ENCODE measurements around the gene PDXK.
A peak's percentile ranks its signal among the peaks of the same experiment; 100 is the strongest.

DNA sequence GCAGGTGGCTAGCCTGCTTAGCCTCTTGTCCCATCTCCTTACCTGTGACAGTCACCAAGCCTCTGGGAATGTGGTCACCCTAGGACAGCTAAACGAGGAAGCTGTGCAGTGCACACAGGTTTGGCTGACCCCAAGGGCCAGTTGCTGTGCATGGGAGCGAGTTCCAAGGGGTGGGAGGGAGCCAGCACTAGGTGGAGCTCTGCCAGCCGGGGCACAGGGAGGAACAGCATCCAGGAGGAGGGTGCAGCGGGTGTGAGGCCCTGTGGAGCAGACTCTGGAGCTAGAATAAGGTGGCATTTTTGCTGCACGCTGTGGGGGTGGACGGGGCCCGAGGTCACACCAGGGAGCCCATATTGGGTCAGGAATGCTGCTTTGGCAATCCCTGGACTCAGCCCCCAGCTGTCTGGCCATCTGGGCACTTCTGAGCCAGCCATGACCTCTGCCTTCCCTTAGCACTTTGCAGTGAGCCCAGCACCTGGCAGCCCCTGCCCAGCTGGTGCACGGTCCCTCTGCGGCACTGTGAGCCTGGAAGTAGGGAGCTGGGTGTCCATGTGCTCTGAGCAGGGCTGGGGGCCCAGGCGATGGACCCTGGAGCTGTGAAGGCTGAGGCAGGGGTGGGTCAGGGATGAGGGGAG, 8.7 kb downstream of the PDXK start:
- TF ChIP-seq, protein P1, sequence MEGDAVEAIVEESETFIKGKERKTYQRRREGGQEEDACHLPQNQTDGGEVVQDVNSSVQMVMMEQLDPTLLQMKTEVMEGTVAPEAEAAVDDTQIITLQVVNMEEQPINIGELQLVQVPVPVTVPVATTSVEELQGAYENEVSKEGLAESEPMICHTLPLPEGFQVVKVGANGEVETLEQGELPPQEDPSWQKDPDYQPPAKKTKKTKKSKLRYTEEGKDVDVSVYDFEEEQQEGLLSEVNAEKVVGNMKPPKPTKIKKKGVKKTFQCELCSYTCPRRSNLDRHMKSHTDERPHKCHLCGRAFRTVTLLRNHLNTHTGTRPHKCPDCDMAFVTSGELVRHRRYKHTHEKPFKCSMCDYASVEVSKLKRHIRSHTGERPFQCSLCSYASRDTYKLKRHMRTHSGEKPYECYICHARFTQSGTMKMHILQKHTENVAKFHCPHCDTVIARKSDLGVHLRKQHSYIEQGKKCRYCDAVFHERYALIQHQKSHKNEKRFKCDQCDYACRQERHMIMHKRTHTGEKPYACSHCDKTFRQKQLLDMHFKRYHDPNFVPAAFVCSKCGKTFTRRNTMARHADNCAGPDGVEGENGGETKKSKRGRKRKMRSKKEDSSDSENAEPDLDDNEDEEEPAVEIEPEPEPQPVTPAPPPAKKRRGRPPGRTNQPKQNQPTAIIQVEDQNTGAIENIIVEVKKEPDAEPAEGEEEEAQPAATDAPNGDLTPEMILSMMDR (conservative IDR thresholded peaks at IDR 0.05; ENCODE audit: low read depth, low read length), result 0 out of 2 replicates have a peak, but pooled peaks have one; percentile 25
- no peak for TF ChIP-seq EZH2 (IDR thresholded peaks at IDR 0.05; ENCODE audit: borderline replicate concordance, low read depth, low read length, poor library complexity, severe bottlenecking)

All from A673 (cell line).